CD4-positive, alpha-beta memory T cell (primary cell): ENCODE data around the gene ISM1. TPM values are rescaled to one million over a fixed set of nuclear protein-coding genes. Genes with fewer than 3 reads are reported as not detected.

ENCODE experiments used
- CTCF ChIA-PET: fragments of 350-600 bp; sonication (Branson Sonifier 250); formaldehyde crosslinking; loops from one replicate; lab custom pipeline; 2021; ENCODE audit warnings: inconsistent platforms; ENCODE audit not compliant: partially characterized antibody; lab: Charles Lee
- POLR2A ChIA-PET: fragments of 350-600 bp; sonication (Branson Sonifier 250); formaldehyde crosslinking; loops from one replicate; lab custom pipeline; 2021; ENCODE audit not compliant: partially characterized antibody; lab: Charles Lee
- DNase-seq, 5 donors: peaks; one replicate each; pipeline versions ENCODE4 v3.0.0 to v3.0.0-alpha.2; 2020 to 2022; ENCODE audit warnings: mixed read lengths in 1 of 5
- H3K27ac ChIP-seq: one replicate; pipeline ENCODE4 v1.7.0; 2013; ENCODE audit warnings: low read depth, low read length
- H3K27me3 ChIP-seq: 2 replicates; pipeline ENCODE4 v1.7.0; 2013; ENCODE audit warnings: mild to moderate bottlenecking, low read length, moderate library complexity; ENCODE audit not compliant: insufficient read depth
- H3K36me3 ChIP-seq: 2 replicates; pipeline ENCODE4 v1.7.0; 2013; ENCODE audit warnings: mild to moderate bottlenecking, low read length, moderate library complexity; ENCODE audit not compliant: insufficient read depth
- H3K4me1 ChIP-seq: 2 replicates; pipeline ENCODE4 v1.7.0; 2013; ENCODE audit warnings: mild to moderate bottlenecking, low read length, moderate library complexity; ENCODE audit not compliant: insufficient read depth
- H3K4me3 ChIP-seq, 2 donors: one replicate each; pipeline ENCODE4 v1.7.0; 2013; ENCODE audit warnings: low read length in 2 of 2, mild to moderate bottlenecking in 1 of 2
- H3K9me3 ChIP-seq, 2 donors: one replicate each; pipeline ENCODE4 v1.7.0; 2013; ENCODE audit warnings: low read length in 2 of 2, control low read depth in 1 of 2; ENCODE audit not compliant: control insufficient read depth in 1 of 2
- H3K27ac Mint-ChIP-seq, 7 donors: one replicate each; pipeline ENCODE4 v1.8.0; 2020 to 2021; ENCODE audit warnings: mixed read lengths in 7 of 7, mild to moderate bottlenecking in 6 of 7, inconsistent platforms in 3 of 7, moderate library complexity in 3 of 7
- H3K27me3 Mint-ChIP-seq, 2 donors: one replicate each; pipeline ENCODE4 v1.8.0; 2020 to 2021; ENCODE audit warnings: mixed read lengths in 2 of 2
- H3K36me3 Mint-ChIP-seq, 2 donors: one replicate each; pipeline ENCODE4 v1.8.0; 2020 to 2021; ENCODE audit warnings: mixed read lengths in 2 of 2, inconsistent platforms in 1 of 2, mild to moderate bottlenecking in 1 of 2
- H3K4me1 Mint-ChIP-seq, 4 donors: one replicate each; pipeline ENCODE4 v1.8.0; 2020 to 2021; ENCODE audit warnings: mixed read lengths in 4 of 4, mild to moderate bottlenecking in 1 of 4
- H3K4me3 Mint-ChIP-seq, 8 donors: one replicate each; pipeline ENCODE4 v1.8.0; 2020 to 2021; ENCODE audit warnings: mixed read lengths in 8 of 8, mild to moderate bottlenecking in 7 of 8, moderate library complexity in 6 of 8, inconsistent platforms in 3 of 8
- H3K9me3 Mint-ChIP-seq, 8 donors: one replicate each; pipeline ENCODE4 v1.8.0; 2020 to 2021; ENCODE audit warnings: mixed read lengths in 8 of 8, mild to moderate bottlenecking in 5 of 8, inconsistent platforms in 3 of 8, moderate library complexity in 1 of 8
- intact Hi-C: fragments of 100-400 bp; cut with micrococcal nuclease; formaldehyde crosslinking; loops from one replicate; pipeline ENCODE4 v1.15.1; 2023
- polyA plus RNA-seq, 2 donors: library from polyadenylated mRNA; unstranded; fragments of 300-500 nt; fragmentation: Illumina TruSeq; gene quantifications; one replicate each; pipeline ENCODE4 v1.2.3, GENCODE V29; 2021
- total RNA-seq, 2 experiments: library from RNA; stranded (reverse); gene quantifications; one replicate each; pipeline ENCODE4 v1.2.3, GENCODE V29; 2021

ISM1 gene
- total and polyA plus RNA-seq, 4 experiments from 2014 or later, result 2.5 to 7.7 (median 4.0) TPM

DNA sequence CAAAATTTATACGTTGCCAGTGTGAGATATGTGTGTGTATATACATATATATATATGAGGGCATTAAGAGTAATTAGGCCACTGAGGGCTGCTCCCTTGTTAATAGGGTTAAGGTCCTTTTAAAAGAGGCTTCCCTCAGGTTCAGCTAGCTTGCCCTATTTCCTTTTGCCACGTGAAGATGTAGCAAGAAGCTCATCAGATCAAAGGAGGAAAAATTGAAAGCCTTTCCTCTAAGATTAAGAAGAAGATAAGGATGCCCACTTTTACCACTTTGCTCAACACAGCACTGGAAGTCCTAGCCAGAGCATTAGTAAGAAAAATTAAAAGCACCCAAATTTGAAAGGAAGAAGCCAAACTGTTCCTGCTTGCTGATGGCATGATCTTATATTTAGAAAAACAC lies 33.2 kb upstream of the ISM1 start:
- H3K27me3 Mint-ChIP-seq, result peaks cover 0 to 3% of the 10 kb centered on the region in 2 donors
- Histone ChIP-seq H3K9me3 (no peaks in the 10 kb centered on the region), H3K27me3 (no peaks in the 10 kb centered on the region), H3K36me3 (no peaks in the 10 kb centered on the region), H3K4me3 (no peak overlapping the region), H3K27ac (no peak overlapping the region), H3K4me1 (no peaks in the 10 kb centered on the region)
- H3K4me3 Mint-ChIP-seq, result no peak overlapping the region
- POLR2A ChIA-PET, result no interaction called here
- peaks cover 2 to 16% (median 11%) of the 10 kb centered on the region in 8 donors for H3K9me3 Mint-ChIP-seq
- H3K36me3 Mint-ChIP-seq, result peaks cover 0 to 1% of the 10 kb centered on the region in 2 donors
- intact Hi-C loops, result no loop called here
- no peak for DNase-seq
- peaks cover 0 to 5% (median under 1%) of the 10 kb centered on the region in 4 donors for H3K4me1 Mint-ChIP-seq
- no peak overlapping the region for H3K27ac Mint-ChIP-seq
- CTCF ChIA-PET, result interaction anchor here (1.6 kb wide), 1 partner anchor 9 kb away, joined by 4 read pairs; no protein-coding TSS in a partner anchor

DNA sequence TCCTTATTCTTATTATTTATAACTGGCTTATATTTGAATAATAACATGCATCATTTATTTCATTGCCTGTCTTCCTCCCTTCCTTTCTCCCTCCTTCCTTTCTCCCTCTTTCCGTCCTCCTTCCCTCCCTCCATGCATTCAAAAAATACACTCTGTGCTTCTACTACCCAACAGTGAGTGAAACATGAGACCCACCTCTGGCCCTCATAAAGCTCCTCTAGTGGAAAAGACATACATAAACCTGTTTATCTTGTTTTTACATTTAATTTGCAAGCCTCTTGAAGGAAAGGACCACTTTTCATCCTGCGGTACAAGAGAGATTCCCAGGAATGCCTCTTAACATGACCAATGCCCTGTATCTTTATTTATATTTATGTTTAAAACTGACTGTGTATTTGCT lies 21.8 kb upstream of the ISM1 start:
- Mint-ChIP-seq H3K27me3 (peaks cover 0 to 2% of the 10 kb centered on the region in 2 donors), H3K27ac (peak overlapping the region in 1 of 7 donors; percentile 57), H3K36me3 (peaks cover 0 to 3% of the 10 kb centered on the region in 2 donors), H3K4me1 (peaks cover 0 to 5% (median 1%) of the 10 kb centered on the region in 4 donors), H3K9me3 (peaks cover 0 to 1% (median 0%) of the 10 kb centered on the region in 8 donors), H3K4me3 (no peak overlapping the region)
- Histone ChIP-seq H3K9me3 (no peaks in the 10 kb centered on the region), H3K4me3 (no peak overlapping the region), H3K4me1 (no peaks in the 10 kb centered on the region), H3K27ac (no peak overlapping the region), H3K36me3 (no peaks in the 10 kb centered on the region), H3K27me3 (no peaks in the 10 kb centered on the region)
- POLR2A ChIA-PET, result no interaction called here
- intact Hi-C loops, result no loop called here
- CTCF ChIA-PET, result interaction anchor here (0.7 to 1.0 kb wide), 2 partner anchors 10 to 572 kb away, joined by 3 read pairs; no protein-coding TSS in a partner anchor
- no peak for DNase-seq

DNA sequence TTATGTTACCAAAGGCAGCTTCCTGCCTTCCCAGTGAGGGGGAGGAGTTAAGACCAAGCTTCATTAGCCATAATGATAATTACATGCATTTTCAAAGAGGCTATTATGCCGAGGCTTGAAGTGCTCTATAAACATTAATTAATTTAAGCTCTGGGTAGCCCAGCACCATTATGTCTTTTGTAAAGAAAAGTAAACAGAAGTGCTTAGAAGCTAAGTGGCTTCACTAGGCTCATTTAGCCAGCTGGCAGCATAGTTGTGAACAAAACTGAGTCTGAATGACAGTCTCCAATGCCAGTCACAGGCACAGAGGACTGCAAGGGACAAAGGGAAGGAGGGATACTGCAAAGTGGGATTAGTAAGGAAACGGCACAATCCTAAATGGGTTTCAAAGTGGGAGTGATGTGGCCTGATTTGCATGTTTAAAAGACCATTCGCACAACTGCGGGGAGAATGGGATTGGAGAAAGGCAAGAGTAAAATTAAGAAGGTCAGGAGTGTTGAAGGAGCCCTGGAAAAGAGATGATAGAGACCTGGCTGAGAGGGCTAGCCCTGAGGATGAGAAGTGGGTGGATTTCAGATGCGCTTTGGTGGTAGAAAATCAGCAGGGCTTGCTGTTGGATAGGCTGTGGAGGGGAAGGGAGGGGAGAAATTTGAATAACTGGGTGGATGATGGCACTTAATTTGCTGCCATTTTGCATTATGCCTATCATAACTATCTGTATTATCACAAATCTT lies 20.1 kb upstream of the ISM1 start:
- Mint-ChIP-seq H3K4me1 (peaks cover 0 to 5% (median 1%) of the 10 kb centered on the region in 4 donors), H3K4me3 (no peak overlapping the region), H3K27ac (no peak overlapping the region), H3K9me3 (peaks cover 0 to 1% (median 0%) of the 10 kb centered on the region in 8 donors), H3K27me3 (peaks cover 0 to 2% of the 10 kb centered on the region in 2 donors), H3K36me3 (peaks cover 0 to 3% of the 10 kb centered on the region in 2 donors)
- Histone ChIP-seq H3K9me3 (no peaks in the 10 kb centered on the region), H3K36me3 (no peaks in the 10 kb centered on the region), H3K27me3 (no peaks in the 10 kb centered on the region), H3K27ac (no peak overlapping the region), H3K4me3 (no peak overlapping the region), H3K4me1 (no peaks in the 10 kb centered on the region)
- ChIA-PET CTCF (no interaction called here), POLR2A (no interaction called here)
- no peak for DNase-seq
- intact Hi-C loops, result no loop called here

DNA sequence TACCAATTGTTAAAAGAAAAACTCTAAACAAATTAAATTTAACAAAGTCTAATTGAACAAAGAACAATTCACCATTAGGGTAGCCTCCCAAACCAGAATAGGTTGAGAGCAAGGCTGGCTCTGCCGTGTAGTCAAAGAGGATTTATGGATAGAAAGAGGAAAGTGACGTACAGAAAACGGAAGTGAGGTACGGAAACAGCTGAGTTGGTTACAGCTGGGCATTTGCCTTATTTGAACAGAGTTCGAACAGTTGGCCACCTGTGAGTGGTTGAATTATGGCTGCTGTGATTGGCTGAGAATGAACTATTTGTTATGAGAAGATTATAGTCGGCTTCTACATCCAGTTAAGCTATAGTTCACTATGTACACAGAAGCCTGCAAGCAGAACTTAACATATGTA lies 18.5 kb upstream of the ISM1 start:
- POLR2A ChIA-PET, result no interaction called here
- no peaks in the 10 kb centered on the region for H3K36me3 ChIP-seq
- Mint-ChIP-seq H3K27ac (no peak overlapping the region), H3K4me3 (no peak overlapping the region), H3K27me3 (peaks cover 0 to 2% of the 10 kb centered on the region in 2 donors), H3K9me3 (peaks cover 0 to 1% (median 0%) of the 10 kb centered on the region in 8 donors), H3K4me1 (peaks cover 0 to 5% (median 1%) of the 10 kb centered on the region in 4 donors), H3K36me3 (peaks cover 0 to 3% of the 10 kb centered on the region in 2 donors)
- H3K9me3 ChIP-seq, result no peaks in the 10 kb centered on the region
- CTCF ChIA-PET, result interaction anchor here (0.7 to 1.5 kb wide), 3 partner anchors 12 to 60 kb away, joined by 3 to 5 read pairs (median 4); no protein-coding TSS in a partner anchor
- H3K4me3 ChIP-seq, result no peak overlapping the region
- no peaks in the 10 kb centered on the region for H3K27me3 ChIP-seq
- intact Hi-C loops, result no loop called here
- no peak for DNase-seq
- no peak overlapping the region for H3K27ac ChIP-seq
- no peaks in the 10 kb centered on the region for H3K4me1 ChIP-seq

DNA sequence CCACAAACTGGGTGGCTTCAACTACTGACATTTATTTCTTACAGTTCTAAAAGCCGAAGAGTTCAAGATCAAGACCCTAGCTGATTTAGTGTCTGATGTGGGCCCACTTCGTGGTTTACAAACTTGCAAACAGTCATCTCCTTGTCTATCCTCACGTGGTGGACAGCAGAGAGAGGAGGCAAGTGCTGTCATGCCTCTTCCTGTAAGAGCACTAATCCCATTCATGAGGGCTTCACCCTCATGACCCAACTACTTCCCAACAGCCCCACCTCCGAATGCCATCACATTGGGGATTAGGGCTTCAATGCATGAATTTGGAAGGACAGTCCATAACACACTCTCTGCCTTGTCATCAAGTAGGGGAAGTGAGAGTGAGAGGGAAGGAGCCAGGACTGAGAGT lies 15.6 kb upstream of the ISM1 start:
- no peak overlapping the region for H3K4me3 ChIP-seq
- no peaks in the 10 kb centered on the region for H3K9me3 ChIP-seq
- H3K27ac Mint-ChIP-seq, result no peak overlapping the region
- H3K4me3 Mint-ChIP-seq, result no peak overlapping the region
- peaks cover 0 to 5% (median 1%) of the 10 kb centered on the region in 4 donors for H3K4me1 Mint-ChIP-seq
- H3K27me3 ChIP-seq, result no peaks in the 10 kb centered on the region
- no peaks in the 10 kb centered on the region for H3K36me3 Mint-ChIP-seq
- no peaks in the 10 kb centered on the region for H3K36me3 ChIP-seq
- no peak for DNase-seq
- ChIA-PET POLR2A (interaction anchor here (1.0 kb wide), 1 partner anchor 57 kb away, joined by 3 read pairs; no protein-coding TSS in a partner anchor), CTCF (no interaction called here)
- peaks cover 2% of the 10 kb centered on the region in 2 donors for H3K27me3 Mint-ChIP-seq
- no peaks in the 10 kb centered on the region for H3K4me1 ChIP-seq
- H3K27ac ChIP-seq, result no peak overlapping the region
- peaks cover 0 to 1% (median 0%) of the 10 kb centered on the region in 8 donors for H3K9me3 Mint-ChIP-seq
- intact Hi-C loops, result no loop called here

DNA sequence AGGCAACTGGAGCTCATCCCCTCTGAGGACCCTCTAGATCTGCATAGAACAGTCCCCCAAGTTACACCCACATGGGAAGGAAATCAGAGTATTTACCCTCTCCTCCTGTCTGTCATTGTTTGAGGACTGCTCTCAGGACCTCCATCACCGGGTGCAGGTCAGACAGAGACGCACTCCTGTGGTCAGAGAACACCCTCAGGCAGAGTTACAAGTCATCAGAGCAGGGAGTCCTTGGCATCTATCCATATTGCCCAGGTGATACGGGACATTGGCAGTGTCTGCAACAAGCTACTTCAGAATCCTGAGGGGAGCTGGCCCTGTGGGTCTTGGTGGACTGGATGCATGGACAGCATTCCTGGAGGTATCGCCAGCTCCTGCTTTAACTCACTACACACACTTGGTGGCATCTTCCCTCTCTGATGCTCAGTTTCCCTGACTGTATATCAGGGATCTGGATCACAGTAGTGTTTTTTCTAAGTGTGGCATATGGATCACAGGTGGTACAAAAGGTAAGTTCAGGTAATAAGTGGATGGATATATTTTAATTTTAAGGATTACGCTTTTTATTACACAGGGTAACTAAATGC lies 15.1 kb upstream of the ISM1 start:
- no peak overlapping the region for H3K4me3 Mint-ChIP-seq
- no peaks in the 10 kb centered on the region for H3K36me3 Mint-ChIP-seq
- Histone ChIP-seq H3K9me3 (no peaks in the 10 kb centered on the region), H3K27ac (no peak overlapping the region), H3K36me3 (no peaks in the 10 kb centered on the region), H3K27me3 (no peaks in the 10 kb centered on the region), H3K4me3 (no peak overlapping the region), H3K4me1 (no peaks in the 10 kb centered on the region)
- peaks cover 2% of the 10 kb centered on the region in 2 donors for H3K27me3 Mint-ChIP-seq
- intact Hi-C loops, result no loop called here
- no peak overlapping the region for H3K27ac Mint-ChIP-seq
- no peak for DNase-seq
- ChIA-PET CTCF (no interaction called here), POLR2A (interaction anchor here (1.0 kb wide), 1 partner anchor 57 kb away, joined by 3 read pairs; no protein-coding TSS in a partner anchor)
- peaks cover 0 to 3% (median 1%) of the 10 kb centered on the region in 4 donors for H3K4me1 Mint-ChIP-seq
- peaks cover 0 to 1% (median 0%) of the 10 kb centered on the region in 8 donors for H3K9me3 Mint-ChIP-seq

DNA sequence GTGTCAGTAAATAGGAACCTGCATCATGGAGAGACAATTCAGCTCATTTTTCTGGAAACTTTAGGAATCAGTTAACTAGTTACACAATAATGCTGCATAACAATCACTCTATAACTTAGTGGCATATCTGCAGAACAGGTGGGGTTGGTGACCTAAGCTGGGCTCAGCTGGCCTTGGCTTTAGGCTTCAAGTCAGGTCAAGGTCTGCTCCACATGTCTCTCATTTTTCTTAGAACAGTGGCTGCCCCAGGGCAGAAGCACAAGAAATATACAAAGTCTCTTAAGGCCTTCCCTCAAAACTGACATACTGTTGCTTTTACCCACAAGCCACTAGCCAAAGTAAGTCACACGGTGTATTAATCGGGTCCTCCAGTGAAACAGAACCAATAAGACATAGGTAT lies 14.1 kb upstream of the ISM1 start:
- Mint-ChIP-seq H3K27ac (no peak overlapping the region), H3K9me3 (peaks cover 0 to 3% (median 0%) of the 10 kb centered on the region in 8 donors), H3K27me3 (peaks cover 5% of the 10 kb centered on the region in 2 donors), H3K4me1 (peaks cover 0 to 3% (median 0%) of the 10 kb centered on the region in 4 donors), H3K4me3 (no peak overlapping the region), H3K36me3 (no peaks in the 10 kb centered on the region)
- Histone ChIP-seq H3K4me1 (no peaks in the 10 kb centered on the region), H3K27ac (no peak overlapping the region), H3K4me3 (no peak overlapping the region), H3K9me3 (no peaks in the 10 kb centered on the region), H3K36me3 (no peaks in the 10 kb centered on the region), H3K27me3 (no peaks in the 10 kb centered on the region)
- intact Hi-C loops, result no loop called here
- CTCF ChIA-PET, result no interaction called here
- POLR2A ChIA-PET, result no interaction called here
- DNase-seq, result no peak
